GDM1 (cell line): Measurements from ENCODE around the gene CTBP2.

Source experiments
- DNase-seq: peaks from one replicate; lab custom pipeline; 2025; lab: John Stamatoyannopoulos, UW

CTBP2 gene

GRCh38 chr10:125024497-125025234 is 135.7 kb downstream of the CTBP2 start:
- no peak for DNase-seq

- no peak for DNase-seq
Measured at GRCh38 chr10:125023862-125024496, 136.4 kb downstream of the CTBP2 start.

- no peak for DNase-seq
Measured at GRCh38 chr10:125023255-125023654, 137.1 kb downstream of the CTBP2 start.

- DNase-seq = no peak
Measured at GRCh38 chr10:125022671-125023070, 137.7 kb downstream of the CTBP2 start.

- no peak for DNase-seq
Measured at GRCh38 chr10:125021686-125022344, 138.5 kb downstream of the CTBP2 start.

GRCh38 chr10:125020871-125021270 is 139.5 kb downstream of the CTBP2 start:
- no peak for DNase-seq

- DNase-seq = no peak
Measured at GRCh38 chr10:125020386-125020785, 140.0 kb downstream of the CTBP2 start.

- DNase-seq = no peak
Measured at GRCh38 chr10:125018576-125019143, 141.7 kb downstream of the CTBP2 start.

- DNase-seq = no peak
Measured at GRCh38 chr10:125017547-125018298, 142.6 kb downstream of the CTBP2 start.

- no peak for DNase-seq
Measured at GRCh38 chr10:125016611-125017202, 143.7 kb downstream of the CTBP2 start.

- no peak for DNase-seq
Measured at GRCh38 chr10:125016123-125016522, 144.2 kb downstream of the CTBP2 start.

GRCh38 chr10:125015356-125015944 is 144.9 kb downstream of the CTBP2 start:
- DNase-seq = no peak

GRCh38 chr10:125014836-125015355 is 145.5 kb downstream of the CTBP2 start:
- DNase-seq = no peak

GRCh38 chr10:125014086-125014830 is 146.1 kb downstream of the CTBP2 start:
- DNase-seq = no peak

GRCh38 chr10:125013529-125013872 is 146.9 kb downstream of the CTBP2 start:
- no peak for DNase-seq

- DNase-seq = no peak
Measured at GRCh38 chr10:125012851-125013528, 147.4 kb downstream of the CTBP2 start.

GRCh38 chr10:125011926-125012705 is 148.2 kb downstream of the CTBP2 start:
- no peak for DNase-seq

GRCh38 chr10:125011171-125011925 is 149.0 kb downstream of the CTBP2 start:
- DNase-seq = no peak
